H9 (cell line): Measurements from ENCODE around the gene DNM2. TPM values are rescaled to one million over a fixed set of nuclear protein-coding genes. Genes with fewer than 3 reads are reported as not detected.

Experiments
- DNase-seq: peaks from one replicate; pipeline ENCODE4 v3.0.0-alpha.2; 2017
- H2AFZ ChIP-seq: one replicate; pipeline ENCODE4 v1.6.1; 2013; ENCODE audit warnings: mild to moderate bottlenecking, low read length, control low read depth, moderate library complexity
- H2AK5ac ChIP-seq: 2 replicates; pipeline ENCODE4 v1.6.1; 2013; ENCODE audit warnings: low read length, control low read depth, mixed read lengths; ENCODE audit not compliant: insufficient read length
- H2BK120ac ChIP-seq: one replicate; pipeline ENCODE4 v1.6.1; 2013; ENCODE audit warnings: low read depth, mild to moderate bottlenecking, low read length, control low read depth, inconsistent platforms; ENCODE audit not compliant: poor library complexity, severe bottlenecking
- H2BK12ac ChIP-seq: 2 replicates; pipeline ENCODE4 v1.6.1; 2013; ENCODE audit warnings: low read length, control low read depth, mixed read lengths, low read depth; ENCODE audit not compliant: insufficient read length
- H2BK15ac ChIP-seq: 2 replicates; pipeline ENCODE4 v1.6.1; 2013; ENCODE audit warnings: low read depth, low read length, control low read depth
- H2BK20ac ChIP-seq: one replicate; pipeline ENCODE4 v1.6.1; 2013; ENCODE audit warnings: low read depth, mild to moderate bottlenecking, low read length, control low read depth, inconsistent platforms; ENCODE audit not compliant: poor library complexity, severe bottlenecking
- H2BK5ac ChIP-seq: 2 replicates; pipeline ENCODE4 v1.6.1; 2013; ENCODE audit warnings: low read length, control low read depth, mixed read lengths; ENCODE audit not compliant: insufficient read length
- H3K14ac ChIP-seq: 2 replicates; pipeline ENCODE4 v1.6.1; 2013; ENCODE audit warnings: low read length, control low read depth; ENCODE audit not compliant: insufficient read depth
- H3K18ac ChIP-seq: 2 replicates; pipeline ENCODE4 v1.6.1; 2013; ENCODE audit warnings: low read depth, mild to moderate bottlenecking, mixed read lengths, low read length, control low read depth; ENCODE audit not compliant: insufficient read length
- H3K23ac ChIP-seq: 2 replicates; pipeline ENCODE4 v1.6.1; 2013; ENCODE audit warnings: low read length, control low read depth, mixed read lengths, low read depth; ENCODE audit not compliant: insufficient read length
- H3K23me2 ChIP-seq: 2 replicates; pipeline ENCODE4 v1.6.1; 2013; ENCODE audit warnings: low read depth, mild to moderate bottlenecking, mixed read lengths, low read length, control low read depth; ENCODE audit not compliant: insufficient read length, poor library complexity, severe bottlenecking
- H3K27ac ChIP-seq: 2 replicates; pipeline ENCODE4 v1.5.1; 2013; ENCODE audit warnings: low read length, control low read depth, mixed read lengths, low read depth; ENCODE audit not compliant: insufficient read length
- H3K27me3 ChIP-seq: 2 replicates; pipeline ENCODE4 v1.6.1; 2013; ENCODE audit warnings: low read length, control low read depth, inconsistent platforms; ENCODE audit not compliant: insufficient read depth
- H3K4ac ChIP-seq: 2 replicates; pipeline ENCODE4 v1.6.1; 2013; ENCODE audit warnings: low read depth, mild to moderate bottlenecking, control low read depth, inconsistent platforms, low read length, moderate library complexity
- H3K4me1 ChIP-seq: 2 replicates; pipeline ENCODE4 v1.6.1; 2013; ENCODE audit warnings: low read length, control low read depth, inconsistent platforms; ENCODE audit not compliant: insufficient read depth
- H3K4me2 ChIP-seq: 2 replicates; pipeline ENCODE4 v1.6.1; 2013; ENCODE audit warnings: low read length, control low read depth, mixed read lengths; ENCODE audit not compliant: insufficient read length, insufficient read depth
- H3K56ac ChIP-seq: 2 replicates; pipeline ENCODE4 v1.6.1; 2013; ENCODE audit warnings: low read depth, mild to moderate bottlenecking, mixed read lengths, low read length, control low read depth; ENCODE audit not compliant: insufficient read length
- H3K79me1 ChIP-seq: 2 replicates; pipeline ENCODE4 v1.6.1; 2013; ENCODE audit warnings: low read depth, mild to moderate bottlenecking, moderate library complexity, low read length, control low read depth, inconsistent platforms; ENCODE audit not compliant: insufficient read depth, poor library complexity, severe bottlenecking
- H3K79me2 ChIP-seq: 2 replicates; pipeline ENCODE4 v1.6.1; 2013; ENCODE audit warnings: low read length, control low read depth, inconsistent platforms; ENCODE audit not compliant: insufficient read depth
- H3K9ac ChIP-seq: 2 replicates; pipeline ENCODE4 v1.6.1; 2013; ENCODE audit warnings: low read length, control low read depth, mixed read lengths; ENCODE audit not compliant: insufficient read length; ENCODE audit errors: extremely low read depth
- H3K9me3 ChIP-seq: one replicate; pipeline ENCODE4 v1.6.1; 2013; ENCODE audit warnings: low read depth, low read length, inconsistent platforms; ENCODE audit not compliant: control insufficient read depth
- H3T11ph ChIP-seq: one replicate; pipeline ENCODE4 v1.6.1; 2013; ENCODE audit warnings: mild to moderate bottlenecking, low read length, control low read depth, inconsistent platforms
- H4K20me1 ChIP-seq: one replicate; pipeline ENCODE4 v1.6.1; 2013; ENCODE audit not compliant: control insufficient read depth, insufficient read length, insufficient read depth
- H4K5ac ChIP-seq: 2 replicates; pipeline ENCODE4 v1.6.1; 2013; ENCODE audit warnings: low read depth, mild to moderate bottlenecking, mixed read lengths, low read length, control low read depth; ENCODE audit not compliant: insufficient read length
- H4K8ac ChIP-seq: replicated peaks from 2 replicates; pipeline ENCODE4 v1.6.1; 2013; ENCODE audit warnings: low read length, control low read depth, mixed read lengths, low read depth; ENCODE audit not compliant: insufficient read length
- H4K91ac ChIP-seq: 2 replicates; pipeline ENCODE4 v1.6.1; 2013; ENCODE audit warnings: low read depth, mild to moderate bottlenecking, moderate library complexity, mixed read lengths, low read length, control low read depth; ENCODE audit not compliant: insufficient read length
- H3K27ac Mint-ChIP-seq, 3 experiments: 2 replicates in 2 of 3; 3 replicates in 1 of 3; pipeline ENCODE4 v1.8.0; 2020 to 2021; ENCODE audit warnings: mixed read lengths in 3 of 3, mild to moderate bottlenecking in 1 of 3, moderate library complexity in 1 of 3
- H3K27me3 Mint-ChIP-seq: 2 replicates; pipeline ENCODE4 v1.8.0; 2021; ENCODE audit warnings: low read depth, mild to moderate bottlenecking, moderate library complexity, mixed read lengths
- H3K36me3 Mint-ChIP-seq, 3 experiments: 2 replicates in 2 of 3; 3 replicates in 1 of 3; pipeline ENCODE4 v1.8.0; 2020 to 2021; ENCODE audit warnings: low read depth in 3 of 3, mixed read lengths in 3 of 3; ENCODE audit not compliant: insufficient read depth in 1 of 3
- H3K4me1 Mint-ChIP-seq, 2 experiments: 2 replicates each; pipeline ENCODE4 v1.8.0; 2020; ENCODE audit warnings: mixed read lengths in 2 of 2
- H3K4me3 Mint-ChIP-seq, 2 experiments: 2 replicates in 1 of 2; 3 replicates in 1 of 2; pipeline ENCODE4 v1.8.0; 2020 to 2021; ENCODE audit warnings: mild to moderate bottlenecking in 2 of 2, mixed read lengths in 2 of 2, moderate library complexity in 1 of 2
- H3K9me3 Mint-ChIP-seq, 2 experiments: 2 replicates in 1 of 2; 3 replicates in 1 of 2; pipeline ENCODE4 v1.8.0; 2020; ENCODE audit warnings: mild to moderate bottlenecking in 2 of 2, mixed read lengths in 2 of 2, moderate library complexity in 1 of 2
- WGBS: extraction: QIAGEN DNeasy Blood & Tissue Kit; methylation state at CpG from one replicate; pipeline ENCODE4 v1.1.7; 2013; ENCODE audit warnings: missing lambda C conversion rate, low lambda C conversion rate, mixed read lengths; ENCODE audit not compliant: insufficient read length; ENCODE audit errors: extremely low coverage; 5-methylcytosine and 5-hydroxymethylcytosine counted together
- total RNA-seq: library from RNA; stranded (reverse); gene quantifications from 2 replicates; pipeline ENCODE4 v1.2.1, GENCODE V29; 2021
- TF ChIP-seq, protein P1 (sequence below): fragments of 200-600 bp; sonication (generic); conservative IDR thresholded peaks from 3 replicates; pipeline ENCODE4 v1.8.0; 2021; ENCODE audit warnings: antibody characterized with exemption, mild to moderate bottlenecking

The DNM2 gene
- total RNA-seq, 1 experiment from 2014 or later, result 152 TPM

DNA sequence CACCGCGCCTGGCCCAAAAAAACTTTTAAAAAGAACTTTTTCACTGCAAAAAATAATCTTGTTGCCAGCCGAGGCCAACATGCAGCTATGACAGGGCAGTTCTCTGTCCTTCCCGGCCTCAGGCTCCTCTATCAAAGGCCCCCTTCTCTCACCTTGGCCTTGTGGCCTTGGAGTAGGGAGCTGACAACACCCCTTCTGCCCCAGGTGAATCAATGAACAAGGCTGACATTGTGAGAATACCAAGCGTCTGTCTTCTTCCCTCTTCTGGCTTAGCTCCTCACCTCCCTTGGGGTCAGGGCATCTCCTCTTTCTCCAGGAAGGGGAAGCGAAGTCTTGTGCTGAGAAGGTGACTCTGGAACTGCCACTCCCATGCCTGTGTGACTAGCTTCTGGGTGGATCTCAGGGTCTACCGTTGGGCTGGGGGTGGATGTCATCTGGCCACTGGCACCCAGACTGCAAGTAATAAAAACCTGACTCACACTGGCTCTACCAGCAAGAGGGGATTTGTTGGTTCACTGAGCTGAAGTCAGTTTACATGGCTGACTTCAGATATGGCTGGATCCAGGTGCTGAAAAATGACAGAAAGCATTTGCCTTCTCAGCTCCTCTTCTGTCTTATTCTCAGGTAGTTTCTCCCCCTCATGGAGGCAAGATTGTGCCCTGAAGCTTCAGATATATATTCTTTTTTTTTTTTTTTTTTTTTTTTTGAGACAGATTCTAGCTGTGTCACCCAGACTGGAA, 136.6 kb downstream of the DNM2 start:
- Histone ChIP-seq H3K27ac (no peak overlapping the region), H3K23ac (no peak overlapping the region), H2AK5ac (no peak overlapping the region), H3K4ac (no peak overlapping the region), H2BK15ac (no peak overlapping the region), H3K18ac (no peak overlapping the region), H3K27me3 (no peaks in the 10 kb centered on the region), H3T11ph (no peak overlapping the region), H3K4me2 (no peak overlapping the region), H2BK120ac (no peak overlapping the region), H3K4me1 (no peaks in the 10 kb centered on the region), H4K8ac (no peak overlapping the region), H4K20me1 (no peaks in the 10 kb centered on the region), H4K91ac (no peak overlapping the region), H2BK5ac (no peak overlapping the region), H4K5ac (no peak overlapping the region), H3K9me3 (no peaks in the 10 kb centered on the region), H3K56ac (no peak overlapping the region), H3K79me2 (no peaks in the 10 kb centered on the region), H3K14ac (no peak overlapping the region), H3K79me1 (no peaks in the 10 kb centered on the region), H2AFZ (no peak overlapping the region), H3K23me2 (no peaks in the 10 kb centered on the region), H3K9ac (no peak overlapping the region), H2BK12ac (no peak overlapping the region), H2BK20ac (no peak overlapping the region)
- Mint-ChIP-seq H3K36me3 (no peaks in the 10 kb centered on the region), H3K4me1 (peaks cover 0 to 7% of the 10 kb centered on the region in 2 experiments; a peak in 1 of 4 replicates), H3K9me3 (no peaks in the 10 kb centered on the region), H3K4me3 (no peak overlapping the region), H3K27ac (no peak overlapping the region), H3K27me3 (peaks cover 14% of the 10 kb centered on the region)
- no peak for DNase-seq
- TF ChIP-seq, protein P1, sequence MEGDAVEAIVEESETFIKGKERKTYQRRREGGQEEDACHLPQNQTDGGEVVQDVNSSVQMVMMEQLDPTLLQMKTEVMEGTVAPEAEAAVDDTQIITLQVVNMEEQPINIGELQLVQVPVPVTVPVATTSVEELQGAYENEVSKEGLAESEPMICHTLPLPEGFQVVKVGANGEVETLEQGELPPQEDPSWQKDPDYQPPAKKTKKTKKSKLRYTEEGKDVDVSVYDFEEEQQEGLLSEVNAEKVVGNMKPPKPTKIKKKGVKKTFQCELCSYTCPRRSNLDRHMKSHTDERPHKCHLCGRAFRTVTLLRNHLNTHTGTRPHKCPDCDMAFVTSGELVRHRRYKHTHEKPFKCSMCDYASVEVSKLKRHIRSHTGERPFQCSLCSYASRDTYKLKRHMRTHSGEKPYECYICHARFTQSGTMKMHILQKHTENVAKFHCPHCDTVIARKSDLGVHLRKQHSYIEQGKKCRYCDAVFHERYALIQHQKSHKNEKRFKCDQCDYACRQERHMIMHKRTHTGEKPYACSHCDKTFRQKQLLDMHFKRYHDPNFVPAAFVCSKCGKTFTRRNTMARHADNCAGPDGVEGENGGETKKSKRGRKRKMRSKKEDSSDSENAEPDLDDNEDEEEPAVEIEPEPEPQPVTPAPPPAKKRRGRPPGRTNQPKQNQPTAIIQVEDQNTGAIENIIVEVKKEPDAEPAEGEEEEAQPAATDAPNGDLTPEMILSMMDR, result no peak
- no CpG with 5 or more reads among the region's 7 CpGs for WGBS
